Measurements from ENCODE around the gene AKAP12.
A peak's percentile ranks its signal among the peaks of the same experiment; 100 is the strongest.
"Not testable (repeated sequence)": the region's sequence is repeated elsewhere in the genome, so short reads cannot be mapped to it uniquely, and the experiment has no call there.

AKAP12 gene

DNA sequence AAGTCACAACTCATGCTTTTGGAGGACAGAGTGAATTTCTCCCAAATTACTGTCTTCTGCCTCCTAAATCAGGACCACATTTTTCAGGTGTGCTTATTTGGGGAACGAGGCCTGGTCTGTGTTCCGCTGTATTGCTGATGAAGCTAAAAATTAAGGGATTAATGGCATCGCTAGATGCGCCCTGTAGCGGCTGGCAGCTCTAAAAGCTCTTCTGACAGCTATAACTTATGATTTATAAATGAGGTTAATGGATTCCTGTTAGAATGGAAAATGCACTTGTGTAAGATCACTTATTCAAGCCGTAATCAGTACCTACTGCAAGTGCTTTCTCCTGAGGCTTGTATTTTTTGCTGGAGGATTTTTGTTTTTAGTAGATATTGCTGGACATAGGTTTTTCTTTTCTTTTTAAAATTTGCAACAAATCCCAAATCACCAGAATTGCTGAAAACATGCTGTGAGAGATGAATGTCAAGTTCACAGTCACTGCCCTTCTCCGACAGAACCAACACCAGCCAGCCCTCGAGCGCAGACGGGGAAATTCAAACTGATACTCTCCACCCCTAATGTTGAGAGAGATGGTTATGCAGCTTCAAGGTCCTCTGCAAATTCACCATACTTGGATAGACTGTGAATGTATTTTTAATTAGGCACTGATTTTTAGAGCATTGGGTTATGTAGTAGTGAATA lies 49.1 kb downstream of the AKAP12 start:
- DNase-seq = no peak

GRCh38 chr6:151289399-151290007 lies 49.7 kb downstream of the AKAP12 start:
- no peak for DNase-seq

- DNase-seq = no peak
Observed at GRCh38 chr6:151290877-151291721, 51.3 kb downstream of the AKAP12 start.

GRCh38 chr6:151291722-151292059 lies 51.9 kb downstream of the AKAP12 start:
- no peak for DNase-seq

GRCh38 chr6:151292974-151293687 lies 53.4 kb downstream of the AKAP12 start:
- no peak for DNase-seq

- no peak for DNase-seq
Observed at GRCh38 chr6:151293688-151294016, 53.9 kb downstream of the AKAP12 start.

- no peak for DNase-seq
Observed at GRCh38 chr6:151294561-151295101, 54.9 kb downstream of the AKAP12 start.

DNA sequence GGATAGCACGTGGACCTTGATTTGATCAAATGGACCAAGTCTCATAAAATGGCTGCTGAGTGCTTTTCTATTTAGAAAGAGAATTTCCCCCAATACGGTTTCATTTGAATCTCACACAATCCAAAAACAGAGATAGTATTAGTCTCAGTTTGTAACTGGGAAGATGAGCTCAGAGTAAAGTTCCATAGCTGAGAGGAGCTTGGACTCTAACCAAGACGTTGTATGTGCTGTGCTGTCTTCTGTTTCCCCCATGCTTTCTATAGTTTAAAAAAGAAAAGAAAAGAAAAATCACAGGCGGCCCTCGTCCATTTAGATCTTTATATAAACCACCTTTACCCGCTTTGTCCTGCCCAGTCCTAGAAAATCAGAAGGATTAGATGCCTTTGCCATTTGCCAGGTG lies 58.1 kb downstream of the AKAP12 start:
- DNase-seq = no peak

- DNase-seq = no peak
Observed at GRCh38 chr6:151299011-151299410, 59.2 kb downstream of the AKAP12 start.

GRCh38 chr6:151300267-151300991 lies 60.7 kb downstream of the AKAP12 start:
- DNase-seq = no peak

- no peak for DNase-seq
Observed at GRCh38 chr6:151301547-151301946, 61.8 kb downstream of the AKAP12 start.

GRCh38 chr6:151303231-151303630 lies 63.5 kb downstream of the AKAP12 start:
- DNase-seq = no peak

DNA sequence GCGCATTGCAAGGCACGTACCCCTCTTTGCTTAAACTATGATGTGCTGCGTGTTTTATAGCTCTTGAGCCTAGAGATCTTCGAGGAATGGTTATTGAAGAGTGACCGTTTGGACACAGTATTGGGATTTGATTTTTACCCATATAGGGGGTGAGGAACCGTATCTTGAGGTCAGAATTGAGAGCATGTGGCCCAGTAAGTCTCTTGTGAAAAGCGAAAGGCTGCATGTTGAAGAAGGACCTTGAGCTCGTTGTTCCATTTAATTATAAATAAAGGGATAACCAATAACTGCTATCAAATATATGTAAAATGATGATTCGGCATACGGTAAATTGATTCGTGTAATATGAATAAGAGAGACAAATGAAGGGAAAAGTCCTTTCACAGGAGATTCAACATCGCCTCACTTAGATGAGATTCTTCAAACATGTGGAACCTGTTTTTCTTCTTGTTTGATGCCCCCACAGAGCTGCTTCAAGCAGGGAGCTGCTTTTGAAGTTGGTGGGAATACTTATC lies 66.6 kb downstream of the AKAP12 start:
- no peak for DNase-seq

GRCh38 chr6:151307501-151307900 lies 67.7 kb downstream of the AKAP12 start:
- no peak for DNase-seq

- DNase-seq = no peak
Observed at GRCh38 chr6:151309619-151310018, 69.9 kb downstream of the AKAP12 start.

- DNase-seq = no peak
Observed at GRCh38 chr6:151310279-151310678, 70.5 kb downstream of the AKAP12 start.

- no peak for DNase-seq
Observed at GRCh38 chr6:151310852-151311767, 71.3 kb downstream of the AKAP12 start.

- DNase-seq = peak; percentile 34
Observed at GRCh38 chr6:151313066-151313491, 73.3 kb downstream of the AKAP12 start.

DNA sequence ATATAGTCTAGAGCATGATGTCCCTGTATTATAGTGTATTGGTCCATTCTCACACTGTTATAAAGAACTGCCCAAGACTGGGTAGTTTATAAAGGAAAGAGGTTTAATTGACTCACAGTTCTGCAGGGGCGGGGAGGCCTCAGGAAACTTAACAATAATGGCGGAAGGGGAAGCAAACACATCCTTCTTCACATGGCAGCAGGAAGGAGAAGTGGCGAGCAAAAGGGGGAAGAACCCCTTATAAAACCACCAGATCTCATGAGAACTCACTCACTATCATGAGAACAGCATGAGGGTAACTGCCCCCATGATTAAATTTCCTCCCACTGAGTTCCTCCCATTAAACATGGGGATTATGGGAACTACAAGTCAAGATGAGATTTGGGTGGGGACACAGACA lies 75.9 kb downstream of the AKAP12 start:
- not testable (repeated sequence) for DNase-seq

- DNase-seq = no peak
Observed at GRCh38 chr6:151317103-151317994, 77.6 kb downstream of the AKAP12 start.

Data from NCI-H510A (cell line).